IMR-90 (cell line): Measurements from ENCODE around the gene CTBP1. TPM values are rescaled to one million over a fixed set of nuclear protein-coding genes. Genes with fewer than 3 reads are reported as not detected.

Source experiments
- ATAC-seq: fragments of 200-7000 bp; cut with Tn5 transposase; 2 replicates; pipeline ENCODE4 v1.9.1; 2020; ENCODE audit warnings: low read depth, mild to moderate bottlenecking, moderate library complexity
- BruUV-seq: library from RNA; stranded (reverse); fragments of 400-500 nt; replicated peaks from 2 replicates; lab custom pipeline; 2021; lab: Mats Ljungman, UMichigan
- CTCF ChIA-PET: fragments of 300-600 bp; formaldehyde crosslinking; extraction: SDS; loops from one replicate; lab custom pipeline; 2021; ENCODE audit warnings: antibody characterized with exemption; lab: Yijun Ruan, JAX
- POLR2A ChIA-PET: fragments of 300-600 bp; sonication (Branson Sonifier 250); formaldehyde crosslinking; loops from one replicate; lab custom pipeline; 2022; ENCODE audit warnings: antibody characterized with exemption; ENCODE audit not compliant: unreplicated experiment; lab: Charles Lee
- DNase-seq: peaks from one replicate; pipeline ENCODE4 v3.0.0; 2013
- H2AFZ ChIP-seq: replicated peaks from 2 replicates; pipeline ENCODE3; 2013; ENCODE audit warnings: low read length, mild to moderate bottlenecking; ENCODE audit not compliant: poor library complexity
- H2AK5ac ChIP-seq: 2 replicates; pipeline ENCODE4 v1.6.1; 2013; ENCODE audit warnings: low read depth, low read length, inconsistent platforms
- H2AK9ac ChIP-seq: replicated peaks from 2 replicates; pipeline ENCODE3; 2013; ENCODE audit warnings: mild to moderate bottlenecking, low read depth, low read length, moderate library complexity; ENCODE audit not compliant: poor library complexity
- H2BK120ac ChIP-seq: 2 replicates; pipeline ENCODE4 v1.6.1; 2013; ENCODE audit warnings: low read depth, low read length, inconsistent platforms
- H2BK15ac ChIP-seq: 3 replicates; pipeline ENCODE4 v1.6.1; 2013; ENCODE audit warnings: low read depth, low read length, inconsistent platforms
- H2BK20ac ChIP-seq: 2 replicates; pipeline ENCODE4 v1.6.1; 2013; ENCODE audit warnings: low read depth, mild to moderate bottlenecking, inconsistent platforms, low read length, moderate library complexity
- H2BK5ac ChIP-seq: 2 replicates; pipeline ENCODE4 v1.6.1; 2013; ENCODE audit warnings: mild to moderate bottlenecking, low read depth, low read length, inconsistent platforms; ENCODE audit not compliant: poor library complexity, severe bottlenecking
- H3K14ac ChIP-seq: replicated peaks from 2 replicates; pipeline ENCODE4 v1.6.1; 2013; ENCODE audit warnings: low read depth, low read length, inconsistent platforms
- H3K18ac ChIP-seq: 2 replicates; pipeline ENCODE4 v1.6.1; 2013; ENCODE audit warnings: low read depth, low read length, control low read depth
- H3K23ac ChIP-seq: 2 replicates; pipeline ENCODE4 v1.6.1; 2013; ENCODE audit warnings: low read depth, low read length, inconsistent platforms
- H3K27ac ChIP-seq: 2 replicates; pipeline ENCODE4 v1.5.1; 2013; ENCODE audit warnings: mild to moderate bottlenecking, control low read depth, low read length; ENCODE audit not compliant: insufficient read depth
- H3K27me3 ChIP-seq: 2 replicates; pipeline ENCODE4 v1.6.1; 2013; ENCODE audit warnings: low read length; ENCODE audit not compliant: control insufficient read depth, insufficient read depth
- H3K36me3 ChIP-seq: 2 replicates; pipeline ENCODE4 v1.6.1; 2013; ENCODE audit warnings: low read length, mixed read lengths; ENCODE audit not compliant: control insufficient read depth, insufficient read depth
- H3K4ac ChIP-seq: 2 replicates; pipeline ENCODE4 v1.6.1; 2013; ENCODE audit warnings: low read depth, low read length, inconsistent platforms
- H3K4me1 ChIP-seq: 2 replicates; pipeline ENCODE4 v1.6.1; 2013; ENCODE audit warnings: low read length, mixed read lengths; ENCODE audit not compliant: control insufficient read depth, insufficient read depth
- H3K4me2 ChIP-seq: 2 replicates; pipeline ENCODE4 v1.6.1; 2013; ENCODE audit warnings: low read depth, mild to moderate bottlenecking, control low read depth, low read length, moderate library complexity
- H3K4me3 ChIP-seq: 2 replicates; pipeline ENCODE4 v1.5.1; 2013; ENCODE audit warnings: low read depth, mild to moderate bottlenecking, control low read depth, low read length, moderate library complexity; ENCODE audit not compliant: insufficient read depth
- H3K56ac ChIP-seq: 2 replicates; pipeline ENCODE4 v1.6.1; 2013; ENCODE audit warnings: low read length, inconsistent platforms; ENCODE audit not compliant: insufficient read depth; ENCODE audit errors: extremely low read depth
- H3K79me1 ChIP-seq, 2 experiments: 2 replicates each; pipeline ENCODE4 v1.6.1; 2013; ENCODE audit warnings: low read length in 2 of 2, inconsistent platforms in 1 of 2, low read depth in 1 of 2
- H3K9ac ChIP-seq: 2 replicates; pipeline ENCODE4 v1.6.1; 2013; ENCODE audit warnings: low read depth, low read length, control low read depth
- H3K9me1 ChIP-seq: 2 replicates; pipeline ENCODE4 v1.6.1; 2013; ENCODE audit warnings: low read length, inconsistent platforms; ENCODE audit not compliant: insufficient read depth
- H3K9me3 ChIP-seq: 2 replicates; pipeline ENCODE4 v1.6.1; 2013; ENCODE audit warnings: low read length; ENCODE audit not compliant: control insufficient read depth, insufficient read depth
- H4K20me1 ChIP-seq: 2 replicates; pipeline ENCODE4 v1.6.1; 2013; ENCODE audit warnings: low read length, inconsistent platforms; ENCODE audit not compliant: insufficient read depth
- H4K5ac ChIP-seq: 2 replicates; pipeline ENCODE4 v1.6.1; 2013; ENCODE audit warnings: mild to moderate bottlenecking, low read depth, low read length, control low read depth
- H4K8ac ChIP-seq, 2 experiments: 2 replicates each; pipeline ENCODE4 v1.6.1; 2013; ENCODE audit warnings: low read depth in 2 of 2, low read length in 2 of 2, control low read depth in 1 of 2, inconsistent platforms in 1 of 2
- H4K91ac ChIP-seq: 2 replicates; pipeline ENCODE4 v1.6.1; 2013; ENCODE audit warnings: low read depth, low read length, inconsistent platforms; ENCODE audit not compliant: insufficient read depth
- BHLHE40 ChIP-seq: fragments of 150-350 bp; IDR thresholded peaks from 2 replicates; pipeline ENCODE4 v1.6.1; 2016; ENCODE audit warnings: mild to moderate bottlenecking, low read depth, low read length
- CEBPB ChIP-seq: IDR thresholded peaks from 2 replicates; pipeline ENCODE4 v1.6.1; 2012; ENCODE audit warnings: low read depth, low read length, improper control_type of control experiment
- CHD1 ChIP-seq: IDR thresholded peaks from 2 replicates; pipeline ENCODE4 v1.6.1; 2012; ENCODE audit warnings: low read depth, low read length, improper control_type of control experiment
- CTCF ChIP-seq: conservative IDR thresholded peaks from 2 replicates; pipeline ENCODE4 v1.5.1; 2012; ENCODE audit warnings: mild to moderate bottlenecking, low read depth, low read length, improper control_type of control experiment
- ELK1 ChIP-seq: fragments of 150-350 bp; IDR thresholded peaks from 2 replicates; pipeline ENCODE4 v1.6.1; 2016; ENCODE audit warnings: low read depth, mild to moderate bottlenecking, low read length, moderate library complexity, borderline replicate concordance
- MAFK ChIP-seq: IDR thresholded peaks from 2 replicates; pipeline ENCODE4 v1.6.1; 2012; ENCODE audit warnings: low read depth, low read length, improper control_type of control experiment
- MAZ ChIP-seq: IDR thresholded peaks from 2 replicates; pipeline ENCODE4 v1.6.1; 2012; ENCODE audit warnings: low read depth, mild to moderate bottlenecking, low read length, improper control_type of control experiment, moderate library complexity, borderline replicate concordance
- NFE2L2 ChIP-seq: fragments of 150-350 bp; IDR thresholded peaks from 2 replicates; pipeline ENCODE4 v1.6.1; 2016; ENCODE audit warnings: low read depth, mild to moderate bottlenecking, low read length
- POLR2A ChIP-seq: IDR thresholded peaks from 2 replicates; pipeline ENCODE4 v1.6.1; 2012; ENCODE audit warnings: mild to moderate bottlenecking, low read depth, low read length
- RAD21 ChIP-seq: IDR thresholded peaks from 2 replicates; pipeline ENCODE4 v1.6.1; 2012; ENCODE audit warnings: low read length, improper control_type of control experiment
- RCOR1 ChIP-seq: IDR thresholded peaks from 2 replicates; pipeline ENCODE4 v1.6.1; 2012; ENCODE audit warnings: mild to moderate bottlenecking, low read length, improper control_type of control experiment; ENCODE audit not compliant: insufficient replicate concordance
- RFX5 ChIP-seq: IDR thresholded peaks from 2 replicates; pipeline ENCODE4 v1.8.0; 2012; ENCODE audit warnings: low read depth, mild to moderate bottlenecking, low read length, moderate library complexity
- SMC3 ChIP-seq: fragments of 150-350 bp; IDR thresholded peaks from 2 replicates; pipeline ENCODE4 v1.6.1; 2016; ENCODE audit warnings: low read depth, mild to moderate bottlenecking, antibody characterized with exemption, low read length, moderate library complexity
- WGBS, 2 experiments: methylation state at CpG; one replicate each; pipeline versions ENCODE4 v1.1.5 to v1.1.7; 2013; ENCODE audit warnings: missing lambda C conversion rate in 2 of 2; ENCODE audit not compliant: insufficient read length in 1 of 2; ENCODE audit errors: extremely low coverage in 2 of 2; 5-methylcytosine and 5-hydroxymethylcytosine counted together
- dilution Hi-C: fragments of 300-500 bp; cut with HindIII; formaldehyde crosslinking; loops from one replicate; pipeline ENCODE4 v1.14.3; 2018; ENCODE audit warnings: low sequenced_read_pairs; ENCODE audit not compliant: unreplicated experiment
- in situ Hi-C: fragments of 300-500 bp; cut with MboI; formaldehyde crosslinking; loops from 3 replicates; pipeline ENCODE4 v1.14.3; 2019; ENCODE audit warnings: low sequenced_read_pairs, inconsistent platforms, mixed read lengths
- intact Hi-C: fragments of 100-400 bp; cut with micrococcal nuclease; formaldehyde crosslinking; loops from 2 replicates; pipeline ENCODE4 v1.10.0; 2022
- polyA plus RNA-seq, 3 experiments: library from polyadenylated mRNA; depleted of rRNA; stranded (reverse); fragments of >200 nt; gene quantifications; 2 replicates each; pipeline ENCODE4 v1.2.3, GENCODE V29; 2012; ENCODE audit warnings: low replicate concordance in 1 of 3
- total RNA-seq: library from RNA; depleted of rRNA; stranded (reverse); fragments of >200 nt; gene quantifications from 2 replicates; pipeline ENCODE4 v1.2.3, GENCODE V29; 2012

CTBP1 gene
- total and polyA plus RNA-seq, 2 of the 4 experiments (the other 2 are of a cell fraction): 147 to 212 TPM

- Histone ChIP-seq H3K27ac (no peak overlapping the region), H3K4me2 (peak overlapping the region; percentile 99), H3K27me3 (no peaks in the 10 kb centered on the region), H2BK15ac (no peak overlapping the region), H3K4ac (no peak overlapping the region), H3K9me3 (no peaks in the 10 kb centered on the region), H2BK120ac (no peak overlapping the region), H2BK20ac (no peak overlapping the region), H4K5ac (no peak overlapping the region), H4K8ac (no peak overlapping the region), H3K23ac (peak overlapping the region; percentile 89), H4K91ac (no peak overlapping the region), H2BK5ac (no peak overlapping the region), H3K9ac (peak overlapping the region; percentile 90), H3K14ac (no peak overlapping the region), H3K18ac (no peak overlapping the region), H2AK9ac (no peak overlapping the region), H3K9me1 (no peaks in the 10 kb centered on the region), H3K79me1 (peaks cover 0 to 31% of the 10 kb centered on the region in 2 experiments; a peak in 2 of 4 replicates), H2AK5ac (no peak overlapping the region), H2AFZ (no peak overlapping the region), H3K56ac (no peak overlapping the region), H4K20me1 (peaks cover 54% of the 10 kb centered on the region), H3K36me3 (peaks cover 3% of the 10 kb centered on the region; the same call in 1 of the 2 replicates), H3K4me1 (peaks cover 4% of the 10 kb centered on the region), H3K4me3 (peak overlapping the region; percentile 92)
- no TSS peak for BruUV-seq
- dilution Hi-C loops (no loop called here), in situ Hi-C loops (no loop called here), intact Hi-C loops (no loop called here)
- no peak for DNase-seq
- ChIA-PET POLR2A (no interaction called here), CTCF (interaction anchor here (0.8 kb wide), 1 partner anchor 69 kb away, joined by 3 read pairs; no protein-coding TSS in a partner anchor)
- no peak for ATAC-seq
- no CpG with 5 or more reads among the region's 9 CpGs for WGBS, 2 experiments
- no peak for TF ChIP-seq CHD1
- TF ChIP-seq CEBPB: no peak
- TF ChIP-seq ELK1: no peak
- TF ChIP-seq RFX5: no peak
- TF ChIP-seq RAD21: no peak
- TF ChIP-seq NFE2L2: no peak
- no peak for TF ChIP-seq CTCF
- TF ChIP-seq POLR2A: no peak
- TF ChIP-seq SMC3: no peak
- no peak for TF ChIP-seq BHLHE40
- TF ChIP-seq MAZ: no peak
- no peak for TF ChIP-seq MAFK
- TF ChIP-seq RCOR1: no peak
These were observed 42.2 kb upstream of the CTBP1 start for GRCh38 chr4:1291091-1291490.
